Activated CD4-positive, alpha-beta T cell treated with anti-CD3 and anti-CD28 coated beads, Interleukin-10, Interleukin-2, amounts not matched to agents 100 ng/mL and 50 ng/mL, durations not matched to agents 16 hours and 8 hours (primary cell): ENCODE results near the gene POGLUT3.

Experiments used
- DNase-seq: peaks from one replicate; pipeline ENCODE4 v3.0.0-alpha.2; 2020

The POGLUT3 gene

GRCh38 chr11:108500169-108500568 lies 2.0 kb upstream of the POGLUT3 start:
- DNase-seq: no peak

- no peak for DNase-seq
Observed at GRCh38 chr11:108498816-108499408, 728 bp upstream of the POGLUT3 start.

GRCh38 chr11:108497317-108498045 lies 703 bp downstream of the POGLUT3 start:
- DNase-seq: peak; percentile 80

- DNase-seq: no peak
Observed at GRCh38 chr11:108496643-108497256, 1.4 kb downstream of the POGLUT3 start.

GRCh38 chr11:108495326-108495725 lies 2.9 kb downstream of the POGLUT3 start:
- no peak for DNase-seq

- no peak for DNase-seq
Observed at GRCh38 chr11:108494182-108494581, 4.0 kb downstream of the POGLUT3 start.

GRCh38 chr11:108491936-108492335 lies 6.2 kb downstream of the POGLUT3 start:
- DNase-seq: no peak

- no peak for DNase-seq
Observed at GRCh38 chr11:108486828-108487227, 11.4 kb downstream of the POGLUT3 start.

- no peak for DNase-seq
Observed at GRCh38 chr11:108486331-108486730, 11.9 kb downstream of the POGLUT3 start.

- DNase-seq: no peak
Observed at GRCh38 chr11:108483163-108483562, 15.0 kb downstream of the POGLUT3 start.

GRCh38 chr11:108474664-108475463 lies 23.3 kb downstream of the POGLUT3 start:
- no peak for DNase-seq

GRCh38 chr11:108472681-108473080 lies 25.5 kb downstream of the POGLUT3 start:
- no peak for DNase-seq

- DNase-seq: no peak
Observed at GRCh38 chr11:108468478-108468864, 29.7 kb downstream of the POGLUT3 start.

GRCh38 chr11:108467091-108467823 lies 30.9 kb downstream of the POGLUT3 start, which contains the start of gene C11orf65:
Gene C11orf65 (minus strand): TSS chr11:108467529. CDS start chr11:108461559, 5,970 bp downstream.
- DNase-seq: peak; percentile 97

GRCh38 chr11:108466405-108466804 lies 31.8 kb downstream of the POGLUT3 start:
- DNase-seq: no peak

- no peak for DNase-seq
Observed at GRCh38 chr11:108453207-108453835, 44.9 kb downstream of the POGLUT3 start.
